ENCODE measurements around the gene MRPS26. TPM values are rescaled to one million over a fixed set of nuclear protein-coding genes. Genes with fewer than 3 reads are reported as not detected.
A peak's percentile ranks its signal among the peaks of the same experiment; 100 is the strongest.

Gene MRPS26
- total RNA-seq, 1 donor from 2014 or later, result 37.0 TPM

- H3K27me3 Mint-ChIP-seq (ENCODE audit: insufficient read depth, low read depth), result peaks cover 29% of the 10 kb centered on the region
- no peaks in the 10 kb centered on the region for H3K36me3 Mint-ChIP-seq
- H3K4me3 Mint-ChIP-seq, result peak overlapping the region; percentile 79
- Histone ChIP-seq H2AFZ (replicated peaks) (peak overlapping the region; percentile 90), H3K27ac (no peak overlapping the region), H3K4me3 (peak overlapping the region; percentile 47), H3F3A (ENCODE audit: low read depth) (no peaks in the 10 kb centered on the region), H3K9me3 (ENCODE audit: low read depth) (no peaks in the 10 kb centered on the region), H3K36me3 (no peaks in the 10 kb centered on the region), H3K27me3 (peaks cover 73% of the 10 kb centered on the region), H3K79me2 (ENCODE audit: low read depth) (no peaks in the 10 kb centered on the region), H3K4me1 (no peaks in the 10 kb centered on the region), H3K4me2 (peak overlapping the region; percentile 83), H3K9ac (no peak overlapping the region), H4K20me1 (ENCODE audit: low read depth) (no peaks in the 10 kb centered on the region)
- H3K4me1 Mint-ChIP-seq, result no peaks in the 10 kb centered on the region
- H3K27ac Mint-ChIP-seq, result no peak overlapping the region
- DNase-seq (ENCODE audit: low spot score), result peak; percentile 56
- H3K9me3 Mint-ChIP-seq, result no peaks in the 10 kb centered on the region
- peak; percentile 90 for TF ChIP-seq EZH2 (IDR thresholded peaks at IDR 0.05)
- TF ChIP-seq EZH2phosphoT487 (IDR thresholded peaks at IDR 0.05), result peak; percentile 81
- no peak for TF ChIP-seq CTCF (IDR thresholded peaks at IDR 0.05)
Measured at GRCh38 chr20:3082306-3082951, 36.6 kb downstream of the MRPS26 start.

- Histone ChIP-seq H3K27ac (no peak overlapping the region), H3K4me3 (peak overlapping the region; percentile 47), H3K4me2 (peak overlapping the region; percentile 83), H4K20me1 (ENCODE audit: low read depth) (no peaks in the 10 kb centered on the region), H3K9ac (no peak overlapping the region), H3K4me1 (no peaks in the 10 kb centered on the region), H2AFZ (replicated peaks) (peak overlapping the region; percentile 77), H3K9me3 (ENCODE audit: low read depth) (no peaks in the 10 kb centered on the region), H3F3A (ENCODE audit: low read depth) (no peaks in the 10 kb centered on the region), H3K79me2 (ENCODE audit: low read depth) (no peaks in the 10 kb centered on the region), H3K36me3 (no peaks in the 10 kb centered on the region), H3K27me3 (peaks cover 66% of the 10 kb centered on the region)
- DNase-seq (ENCODE audit: low spot score), result peak; percentile 47
- no peaks in the 10 kb centered on the region for H3K36me3 Mint-ChIP-seq
- H3K4me3 Mint-ChIP-seq, result peak overlapping the region; percentile 24
- peak; percentile 84 for TF ChIP-seq EZH2phosphoT487 (IDR thresholded peaks at IDR 0.05)
- peak; percentile 92 for TF ChIP-seq EZH2 (IDR thresholded peaks at IDR 0.05)
- no peak for TF ChIP-seq CTCF (IDR thresholded peaks at IDR 0.05)
- peaks cover 29% of the 10 kb centered on the region for H3K27me3 Mint-ChIP-seq (ENCODE audit: insufficient read depth, low read depth)
- H3K27ac Mint-ChIP-seq, result no peak overlapping the region
- H3K9me3 Mint-ChIP-seq, result no peaks in the 10 kb centered on the region
- no peaks in the 10 kb centered on the region for H3K4me1 Mint-ChIP-seq
Measured at GRCh38 chr20:3082955-3083952, 37.4 kb downstream of the MRPS26 start.

GRCh38 chr20:3084283-3084985, 38.6 kb downstream of the MRPS26 start, which contains the start of gene AVP:
Gene AVP, minus strand, starts transcription at chr20:3084724. Its CDS starts 50 bp downstream, at chr20:3084674.
- Histone ChIP-seq H3K27me3 (peaks cover 59% of the 10 kb centered on the region), H3K9ac (no peak within 1 kb of the TSS), H3F3A (ENCODE audit: low read depth) (no peaks in the 10 kb centered on the region), H3K4me3 (no peak within 1 kb of the TSS), H3K27ac (no peak within 1 kb of the TSS), H3K36me3 (no peaks in the 10 kb centered on the region), H3K9me3 (ENCODE audit: low read depth) (no peaks in the 10 kb centered on the region), H3K4me2 (peak within 1 kb of the TSS; percentile 83), H2AFZ (replicated peaks) (no peak within 1 kb of the TSS), H3K79me2 (ENCODE audit: low read depth) (no peaks in the 10 kb centered on the region), H4K20me1 (ENCODE audit: low read depth) (no peaks in the 10 kb centered on the region), H3K4me1 (no peaks in the 10 kb centered on the region)
- TF ChIP-seq EZH2phosphoT487 (IDR thresholded peaks at IDR 0.05) (no peak), EZH2 (IDR thresholded peaks at IDR 0.05) (no peak), CTCF (IDR thresholded peaks at IDR 0.05) (no peak)
- no peak within 1 kb of the TSS for H3K27ac Mint-ChIP-seq
- H3K36me3 Mint-ChIP-seq, result no peaks in the 10 kb centered on the region
- peaks cover 29% of the 10 kb centered on the region for H3K27me3 Mint-ChIP-seq (ENCODE audit: insufficient read depth, low read depth)
- no peak for DNase-seq (ENCODE audit: low spot score)
- H3K4me1 Mint-ChIP-seq, result no peaks in the 10 kb centered on the region
- H3K4me3 Mint-ChIP-seq, result peak within 1 kb of the TSS; percentile 24
- H3K9me3 Mint-ChIP-seq, result no peaks in the 10 kb centered on the region

Measured in neural progenitor cell (in vitro differentiated cells).